OCI-LY3 (cell line): ENCODE data around the gene GSG1L.

ENCODE experiments used
- H2AFZ ChIP-seq: fragments of 200-600, 300-600 bp; shearing (Covaris generic); 2 replicates; pipeline ENCODE4 v1.6.0; 2014; ENCODE audit warnings: antibody characterized with exemption, low read depth, low read length
- H3K27ac ChIP-seq: fragments of 200-600, 300-600 bp; sonication (generic); 2 replicates; pipeline ENCODE4 v1.5.1; 2014; ENCODE audit warnings: mild to moderate bottlenecking, low read length, moderate library complexity, mixed read lengths
- H3K27me3 ChIP-seq: fragments of 200-600, 300-600 bp; sonication (generic); 2 replicates; pipeline ENCODE4 v1.6.1; 2014; ENCODE audit warnings: low read depth, low read length, mixed read lengths
- H3K36me3 ChIP-seq: fragments of 200-600, 300-600 bp; sonication (generic); replicated peaks from 2 replicates; pipeline ENCODE3; 2014; ENCODE audit warnings: low read depth, low read length, mixed read lengths
- H3K4me1 ChIP-seq: fragments of 300-600, 200-600 bp; sonication (generic); 2 replicates; pipeline ENCODE4 v1.6.1; 2014; ENCODE audit warnings: low read length, mixed read lengths
- H3K4me2 ChIP-seq: fragments of 200-600, 300-600 bp; sonication (generic); 2 replicates; pipeline ENCODE4 v1.6.1; 2014; ENCODE audit warnings: low read length, mixed read lengths
- H3K4me3 ChIP-seq: fragments of 300-600, 200-600 bp; sonication (generic); 2 replicates; pipeline ENCODE4 v1.5.1; 2014; ENCODE audit warnings: antibody characterized with exemption, mild to moderate bottlenecking, low read length, moderate library complexity
- H3K79me2 ChIP-seq: fragments of 300-600, 200-600 bp; shearing (Covaris generic); 2 replicates; pipeline ENCODE4 v1.6.1; 2014; ENCODE audit warnings: mild to moderate bottlenecking, low read length, mixed read lengths
- H3K9ac ChIP-seq: fragments of 300-600, 200-600 bp; shearing (Covaris generic); 2 replicates; pipeline ENCODE4 v1.6.0; 2014; ENCODE audit warnings: mild to moderate bottlenecking, low read length, moderate library complexity
- H3K9me3 ChIP-seq: fragments of 200-600, 300-600 bp; shearing (Covaris generic); 2 replicates; pipeline ENCODE4 v1.6.1; 2014; ENCODE audit warnings: low read length, mixed read lengths; ENCODE audit not compliant: insufficient read depth
- H4K20me1 ChIP-seq: fragments of 200-600, 300-600 bp; sonication (generic); 2 replicates; pipeline ENCODE4 v1.6.1; 2016; ENCODE audit warnings: low read length, mixed read lengths; ENCODE audit not compliant: insufficient read depth
- EZH2phosphoT487 ChIP-seq: fragments of 200-600 bp; shearing (Covaris generic); IDR thresholded peaks from 2 replicates; pipeline ENCODE4 v1.6.1; 2018; ENCODE audit warnings: antibody characterized with exemption, mixed run types, low read depth
- TF ChIP-seq, protein P1 (sequence below): fragments of 200-600, 300-600 bp; sonication (generic); IDR thresholded peaks from 2 replicates; pipeline ENCODE4 v1.5.1; 2014; ENCODE audit warnings: antibody characterized with exemption, low read length, low read depth

GSG1L gene

DNA sequence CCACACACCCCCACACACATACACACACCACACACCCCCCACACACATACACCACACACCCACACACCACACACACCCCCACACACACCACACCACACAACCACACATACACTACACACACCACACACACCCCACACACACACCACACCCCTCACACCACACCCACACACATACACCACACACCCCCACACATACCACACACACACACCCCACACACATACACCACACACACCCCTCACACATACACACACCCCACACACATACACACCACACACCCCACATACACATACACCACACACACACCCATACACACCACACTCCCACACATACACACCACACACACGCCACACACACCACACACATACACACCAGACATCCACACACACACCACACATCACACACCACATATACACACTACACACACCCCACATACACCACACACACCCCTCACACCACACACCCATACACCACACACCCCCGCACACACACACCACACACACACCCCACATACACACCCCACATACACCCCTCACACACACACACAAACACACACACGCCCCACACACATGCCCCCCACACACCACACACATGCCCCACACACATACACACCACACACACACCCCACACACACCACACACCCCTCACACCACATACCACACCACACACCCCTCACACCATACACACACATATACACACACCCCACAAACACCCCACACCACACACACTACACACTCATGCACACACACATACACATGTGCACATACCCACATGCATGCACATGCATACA, 25.9 kb upstream of the GSG1L start:
- H3K4me2 ChIP-seq = no peak overlapping the region
- H3K4me3 ChIP-seq = no peak overlapping the region
- no peak overlapping the region for H3K27ac ChIP-seq
- no peak overlapping the region for H2AFZ ChIP-seq
- H3K9ac ChIP-seq = no peak overlapping the region
- TF ChIP-seq, protein P1, sequence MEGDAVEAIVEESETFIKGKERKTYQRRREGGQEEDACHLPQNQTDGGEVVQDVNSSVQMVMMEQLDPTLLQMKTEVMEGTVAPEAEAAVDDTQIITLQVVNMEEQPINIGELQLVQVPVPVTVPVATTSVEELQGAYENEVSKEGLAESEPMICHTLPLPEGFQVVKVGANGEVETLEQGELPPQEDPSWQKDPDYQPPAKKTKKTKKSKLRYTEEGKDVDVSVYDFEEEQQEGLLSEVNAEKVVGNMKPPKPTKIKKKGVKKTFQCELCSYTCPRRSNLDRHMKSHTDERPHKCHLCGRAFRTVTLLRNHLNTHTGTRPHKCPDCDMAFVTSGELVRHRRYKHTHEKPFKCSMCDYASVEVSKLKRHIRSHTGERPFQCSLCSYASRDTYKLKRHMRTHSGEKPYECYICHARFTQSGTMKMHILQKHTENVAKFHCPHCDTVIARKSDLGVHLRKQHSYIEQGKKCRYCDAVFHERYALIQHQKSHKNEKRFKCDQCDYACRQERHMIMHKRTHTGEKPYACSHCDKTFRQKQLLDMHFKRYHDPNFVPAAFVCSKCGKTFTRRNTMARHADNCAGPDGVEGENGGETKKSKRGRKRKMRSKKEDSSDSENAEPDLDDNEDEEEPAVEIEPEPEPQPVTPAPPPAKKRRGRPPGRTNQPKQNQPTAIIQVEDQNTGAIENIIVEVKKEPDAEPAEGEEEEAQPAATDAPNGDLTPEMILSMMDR = no peak
- no peak for TF ChIP-seq EZH2phosphoT487
- peaks cover 3% of the 10 kb centered on the region; the same call in 1 of the 2 replicates for H4K20me1 ChIP-seq
- no peaks in the 10 kb centered on the region for H3K9me3 ChIP-seq
- H3K4me1 ChIP-seq = no peaks in the 10 kb centered on the region
- no peaks in the 10 kb centered on the region for H3K27me3 ChIP-seq
- H3K36me3 ChIP-seq = peaks cover 9% of the 10 kb centered on the region
- H3K79me2 ChIP-seq = no peaks in the 10 kb centered on the region

DNA sequence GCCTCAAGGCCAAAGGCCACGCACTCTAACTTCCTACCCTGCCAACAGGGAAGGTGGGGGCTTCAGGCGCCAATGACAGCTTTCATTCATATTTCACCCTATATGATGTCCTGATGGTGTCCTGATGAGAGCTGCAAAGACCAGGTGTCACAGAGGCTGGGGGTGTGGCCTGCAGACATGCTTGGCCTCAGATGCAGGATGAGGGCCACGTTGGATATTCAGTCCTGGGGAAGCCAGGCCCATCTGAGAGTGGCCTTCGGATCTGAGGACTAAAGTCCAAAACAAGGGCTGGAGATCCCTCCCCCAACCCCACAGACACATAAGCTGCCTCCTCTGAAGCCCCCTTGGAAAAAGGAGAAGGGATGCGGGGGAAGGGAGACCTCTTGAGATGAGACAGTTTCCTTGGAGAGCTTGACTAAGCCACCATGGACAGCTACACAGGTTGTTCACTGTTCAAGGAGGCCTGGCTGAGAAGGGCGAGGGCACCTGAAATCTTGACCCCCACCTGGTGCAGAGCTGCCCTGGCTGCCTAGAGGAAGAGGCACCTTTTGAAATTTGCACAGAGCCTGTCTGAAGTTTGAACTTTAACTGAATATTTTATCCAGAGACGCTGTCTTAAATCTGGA, 24.3 kb upstream of the GSG1L start:
- H3K79me2 ChIP-seq = no peaks in the 10 kb centered on the region
- H3K4me3 ChIP-seq = no peak overlapping the region
- no peaks in the 10 kb centered on the region for H3K9me3 ChIP-seq
- H4K20me1 ChIP-seq = peaks cover 3% of the 10 kb centered on the region; the same call in 1 of the 2 replicates
- H3K4me2 ChIP-seq = no peak overlapping the region
- H2AFZ ChIP-seq = no peak overlapping the region
- no peaks in the 10 kb centered on the region for H3K4me1 ChIP-seq
- TF ChIP-seq, protein P1 = no peak
- no peak for TF ChIP-seq EZH2phosphoT487
- H3K36me3 ChIP-seq = peaks cover 5% of the 10 kb centered on the region
- no peak overlapping the region for H3K9ac ChIP-seq
- H3K27ac ChIP-seq = peak overlapping the region; percentile 32
- no peaks in the 10 kb centered on the region for H3K27me3 ChIP-seq

DNA sequence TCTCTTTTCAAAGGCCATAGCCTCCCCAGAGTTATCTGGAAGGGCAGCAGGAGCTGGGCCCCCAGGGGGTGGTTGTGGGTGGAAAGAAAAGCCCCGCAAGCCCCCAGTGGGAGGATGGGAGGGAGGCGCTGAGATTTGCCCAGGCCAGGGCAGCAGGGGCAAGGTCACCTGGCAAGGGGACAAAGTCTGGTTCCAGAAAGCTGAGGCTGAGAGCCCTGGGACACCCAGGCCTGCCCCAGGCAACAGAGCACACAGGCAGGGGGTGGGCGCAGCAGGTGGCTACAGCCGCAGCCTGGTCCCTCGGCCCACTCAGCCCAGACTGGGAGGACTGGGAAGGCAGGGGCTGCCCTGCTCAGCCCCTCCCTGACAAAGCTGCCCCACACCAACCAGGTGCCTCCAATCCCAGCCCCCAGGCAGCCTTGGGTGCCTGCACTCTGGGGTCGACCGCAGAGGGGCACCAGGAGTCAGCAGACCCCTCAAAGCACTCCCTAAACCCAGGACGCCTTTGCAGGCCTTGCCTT, 23.7 kb upstream of the GSG1L start:
- no peak overlapping the region for H3K9ac ChIP-seq
- no peak for TF ChIP-seq EZH2phosphoT487
- TF ChIP-seq, protein P1 = no peak
- H3K4me2 ChIP-seq = no peak overlapping the region
- H2AFZ ChIP-seq = no peak overlapping the region
- no peaks in the 10 kb centered on the region for H3K4me1 ChIP-seq
- peaks cover 5% of the 10 kb centered on the region for H3K36me3 ChIP-seq
- no peaks in the 10 kb centered on the region for H3K79me2 ChIP-seq
- H3K4me3 ChIP-seq = no peak overlapping the region
- H4K20me1 ChIP-seq = peaks cover 3% of the 10 kb centered on the region; the same call in 1 of the 2 replicates
- H3K9me3 ChIP-seq = no peaks in the 10 kb centered on the region
- no peaks in the 10 kb centered on the region for H3K27me3 ChIP-seq
- H3K27ac ChIP-seq = no peak overlapping the region
